Measurements from ENCODE around the gene MNAT1. TPM values are rescaled to one million over a fixed set of nuclear protein-coding genes. Genes with fewer than 3 reads are reported as not detected.

The MNAT1 gene
- 51.1 and 54.1 TPM in 2 replicates for total RNA-seq
- long read RNA-seq, transcript MNAT1-201 (8 exons, 2,635 nt), result major isoform, 10 of 24 reads
- long read RNA-seq, partial matches to known transcripts, result 5 of 24 reads
- long read RNA-seq, other reads (novel, unspliced or antisense), result 6 of 24 reads

DNA sequence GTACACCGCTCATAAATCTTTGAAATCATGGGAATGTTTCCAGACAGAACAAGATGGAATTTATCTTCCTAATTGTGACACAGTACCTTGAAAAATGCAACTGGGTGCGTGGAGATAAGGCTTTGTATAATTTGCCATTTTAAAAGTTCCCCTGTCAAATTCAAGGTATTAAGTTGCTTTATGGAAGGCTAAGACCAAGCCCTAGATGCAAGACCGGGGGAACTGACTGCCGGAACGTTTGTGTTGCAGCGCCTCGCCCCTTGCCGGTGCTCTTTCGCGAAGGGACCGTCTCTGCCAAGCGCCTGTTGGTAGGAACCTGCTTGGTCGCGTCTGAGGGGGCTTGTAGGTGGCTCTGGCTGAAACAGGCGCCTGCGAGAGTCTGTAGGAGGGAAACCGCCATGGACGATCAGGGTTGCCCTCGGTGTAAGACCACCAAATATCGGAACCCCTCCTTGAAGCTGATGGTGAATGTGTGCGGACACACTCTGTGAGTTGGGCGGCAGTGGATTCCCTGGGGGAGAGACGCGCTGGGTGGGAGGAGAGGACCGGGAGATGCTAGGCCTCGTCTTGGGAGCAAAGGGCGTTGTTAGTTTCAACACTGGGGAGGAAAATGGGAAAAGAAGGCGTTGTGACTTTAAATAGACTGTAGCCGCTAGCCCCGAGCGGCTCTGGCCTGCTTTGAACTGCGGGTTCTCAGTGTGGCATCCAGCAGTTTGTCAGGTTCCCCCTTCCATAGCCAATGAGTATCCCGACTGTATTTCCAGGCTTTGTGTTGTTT is at the start of gene MNAT1:
Gene MNAT1 (plus strand): TSS at position 297 of the 778 bp plus-strand sequence. CDS start 102 bp downstream, at position 399.
- Mint-ChIP-seq H3K27ac (peak within 1 kb of the TSS; percentile 99), H3K27me3 (peaks cover 14% of the 10 kb centered on the region), H3K36me3 (ENCODE audit: insufficient read depth) (peaks cover 2% of the 10 kb centered on the region), H3K4me1 (ENCODE audit: low read depth) (peaks cover 18% of the 10 kb centered on the region), H3K4me3 (ENCODE audit: low read depth) (peak within 1 kb of the TSS; percentile 100), H3K9me3 (ENCODE audit: low read depth) (peaks cover 4% of the 10 kb centered on the region)
- TF ChIP-seq, protein P1, sequence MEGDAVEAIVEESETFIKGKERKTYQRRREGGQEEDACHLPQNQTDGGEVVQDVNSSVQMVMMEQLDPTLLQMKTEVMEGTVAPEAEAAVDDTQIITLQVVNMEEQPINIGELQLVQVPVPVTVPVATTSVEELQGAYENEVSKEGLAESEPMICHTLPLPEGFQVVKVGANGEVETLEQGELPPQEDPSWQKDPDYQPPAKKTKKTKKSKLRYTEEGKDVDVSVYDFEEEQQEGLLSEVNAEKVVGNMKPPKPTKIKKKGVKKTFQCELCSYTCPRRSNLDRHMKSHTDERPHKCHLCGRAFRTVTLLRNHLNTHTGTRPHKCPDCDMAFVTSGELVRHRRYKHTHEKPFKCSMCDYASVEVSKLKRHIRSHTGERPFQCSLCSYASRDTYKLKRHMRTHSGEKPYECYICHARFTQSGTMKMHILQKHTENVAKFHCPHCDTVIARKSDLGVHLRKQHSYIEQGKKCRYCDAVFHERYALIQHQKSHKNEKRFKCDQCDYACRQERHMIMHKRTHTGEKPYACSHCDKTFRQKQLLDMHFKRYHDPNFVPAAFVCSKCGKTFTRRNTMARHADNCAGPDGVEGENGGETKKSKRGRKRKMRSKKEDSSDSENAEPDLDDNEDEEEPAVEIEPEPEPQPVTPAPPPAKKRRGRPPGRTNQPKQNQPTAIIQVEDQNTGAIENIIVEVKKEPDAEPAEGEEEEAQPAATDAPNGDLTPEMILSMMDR (IDR thresholded peaks at IDR 0.05; ENCODE audit: unreplicated experiment), result no peak
- DNase-seq (ENCODE audit: low spot score, unreplicated experiment), result peak; percentile 57

DNA sequence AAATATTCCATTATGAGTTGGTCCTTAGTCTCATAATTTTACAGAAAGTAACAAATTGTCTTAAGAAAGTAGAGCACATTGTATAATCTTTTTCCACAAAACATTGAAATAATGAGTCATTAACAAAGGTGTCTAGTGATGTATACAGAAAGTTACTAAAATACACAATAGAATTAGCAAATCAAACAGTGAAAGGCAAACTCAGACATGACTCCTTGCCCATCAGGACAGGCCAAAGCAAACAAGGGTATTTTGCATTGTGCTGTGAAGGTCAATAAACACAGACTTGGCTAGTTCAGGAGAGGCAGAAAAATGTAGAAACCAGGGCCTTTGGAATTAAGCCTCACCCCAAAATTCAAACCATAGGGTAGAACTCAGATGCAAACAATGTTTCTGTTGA is 47.7 kb upstream of the MNAT1 start:
- peaks cover 5% of the 10 kb centered on the region for H3K4me1 Mint-ChIP-seq (ENCODE audit: low read depth)
- no peak for DNase-seq (ENCODE audit: low spot score, unreplicated experiment)
- H3K27ac Mint-ChIP-seq, result no peak overlapping the region
- TF ChIP-seq, protein P1 (IDR thresholded peaks at IDR 0.05; ENCODE audit: unreplicated experiment), result no peak
- H3K4me3 Mint-ChIP-seq (ENCODE audit: low read depth), result no peak overlapping the region
- H3K36me3 Mint-ChIP-seq (ENCODE audit: insufficient read depth), result no peaks in the 10 kb centered on the region
- no peaks in the 10 kb centered on the region for H3K27me3 Mint-ChIP-seq
- H3K9me3 Mint-ChIP-seq (ENCODE audit: low read depth), result peaks cover 5% of the 10 kb centered on the region

DNA sequence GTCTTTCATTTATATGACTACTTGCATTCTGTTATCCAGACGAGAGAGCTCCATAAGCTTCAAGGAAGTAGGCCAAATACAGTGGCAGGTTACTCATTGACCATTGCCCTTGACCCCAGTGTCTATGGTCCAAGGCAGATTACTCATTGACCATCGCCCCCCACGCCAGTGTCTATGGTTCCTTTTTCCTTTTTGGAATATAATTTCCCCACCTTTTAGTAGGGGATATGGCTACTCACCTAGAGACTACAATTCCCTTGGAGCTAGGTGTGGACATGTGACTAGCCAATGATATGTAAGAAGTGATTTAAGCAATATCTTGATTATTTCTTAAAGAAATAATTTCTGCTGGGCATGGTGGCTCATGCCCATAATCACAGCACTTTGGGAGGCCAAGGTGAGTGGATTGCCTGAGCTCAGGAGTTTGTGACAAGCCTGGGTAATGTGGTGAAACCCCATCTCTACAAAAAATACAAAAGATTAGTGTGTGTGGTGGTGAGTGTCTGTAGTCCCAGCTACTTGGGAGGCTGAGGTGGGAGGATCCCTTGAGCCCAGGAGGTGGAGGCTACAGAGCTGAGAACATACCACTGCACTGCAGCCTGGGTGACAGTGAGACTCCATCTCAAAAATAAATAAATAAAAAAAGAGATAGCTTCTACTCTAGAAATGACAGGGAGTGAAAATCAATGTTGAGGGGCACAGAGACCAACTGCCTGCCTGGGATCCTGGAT is 43.0 kb upstream of the MNAT1 start:
- DNase-seq (ENCODE audit: low spot score, unreplicated experiment), result no peak
- Mint-ChIP-seq H3K36me3 (ENCODE audit: insufficient read depth) (no peaks in the 10 kb centered on the region), H3K27ac (no peak overlapping the region), H3K4me1 (ENCODE audit: low read depth) (peaks cover 5% of the 10 kb centered on the region), H3K9me3 (ENCODE audit: low read depth) (no peaks in the 10 kb centered on the region), H3K4me3 (ENCODE audit: low read depth) (no peak overlapping the region), H3K27me3 (no peaks in the 10 kb centered on the region)
- TF ChIP-seq, protein P1 (IDR thresholded peaks at IDR 0.05; ENCODE audit: unreplicated experiment), result no peak

DNA sequence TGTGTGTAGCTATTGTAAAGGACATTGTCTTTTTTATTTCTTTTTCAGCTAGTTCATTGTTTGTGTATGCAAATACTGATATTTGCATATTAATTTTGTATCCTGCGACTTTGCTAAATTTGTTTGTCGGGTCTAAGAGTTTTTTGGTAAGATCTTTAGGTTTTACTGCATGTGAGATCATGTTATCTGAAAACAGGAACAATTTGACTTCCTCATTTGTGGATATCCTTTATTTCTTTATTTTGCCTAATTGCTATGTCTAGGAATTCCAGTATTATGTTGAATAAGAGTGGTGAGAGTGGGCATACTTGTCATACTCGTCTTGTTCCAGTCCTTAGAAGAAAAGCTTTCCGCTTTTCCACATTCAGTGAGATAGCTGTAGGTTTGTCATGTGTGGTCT is 39.2 kb upstream of the MNAT1 start:
- peaks cover under 1% of the 10 kb centered on the region for H3K36me3 Mint-ChIP-seq (ENCODE audit: insufficient read depth)
- peaks cover 22% of the 10 kb centered on the region for H3K9me3 Mint-ChIP-seq (ENCODE audit: low read depth)
- H3K27me3 Mint-ChIP-seq, result no peaks in the 10 kb centered on the region
- no peak overlapping the region for H3K4me3 Mint-ChIP-seq (ENCODE audit: low read depth)
- H3K27ac Mint-ChIP-seq, result no peak overlapping the region
- H3K4me1 Mint-ChIP-seq (ENCODE audit: low read depth), result no peaks in the 10 kb centered on the region
- no peak for DNase-seq (ENCODE audit: low spot score, unreplicated experiment)
- TF ChIP-seq, protein P1 (IDR thresholded peaks at IDR 0.05; ENCODE audit: unreplicated experiment), result no peak

DNA sequence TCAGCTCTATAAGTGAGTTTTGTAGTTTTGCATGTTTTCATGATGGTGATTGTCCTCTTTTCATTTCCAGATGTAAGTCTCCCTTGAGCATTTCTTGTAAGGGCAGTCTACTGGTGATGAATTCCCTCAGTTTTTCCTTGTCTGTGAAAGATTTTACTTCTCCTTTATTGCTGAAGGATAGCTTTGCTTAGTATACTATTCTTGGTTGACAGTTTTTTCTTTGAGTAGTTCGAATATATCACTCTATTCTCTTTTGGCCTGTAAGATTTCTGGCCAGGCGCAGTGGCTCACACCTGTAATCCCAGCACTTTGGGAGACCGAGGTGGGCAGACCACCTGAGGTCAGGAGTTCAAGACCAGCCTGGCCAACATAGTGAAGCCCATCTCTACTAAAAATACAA is 34.0 kb upstream of the MNAT1 start:
- H3K27ac Mint-ChIP-seq, result no peak overlapping the region
- no peak overlapping the region for H3K4me3 Mint-ChIP-seq (ENCODE audit: low read depth)
- DNase-seq (ENCODE audit: low spot score, unreplicated experiment), result no peak
- peaks cover 9% of the 10 kb centered on the region for H3K36me3 Mint-ChIP-seq (ENCODE audit: insufficient read depth)
- no peaks in the 10 kb centered on the region for H3K27me3 Mint-ChIP-seq
- H3K4me1 Mint-ChIP-seq (ENCODE audit: low read depth), result no peaks in the 10 kb centered on the region
- TF ChIP-seq, protein P1 (IDR thresholded peaks at IDR 0.05; ENCODE audit: unreplicated experiment), result no peak
- H3K9me3 Mint-ChIP-seq (ENCODE audit: low read depth), result peaks cover 31% of the 10 kb centered on the region

Measured in progenitor cell of endocrine pancreas (in vitro differentiated cells).